A673 (cell line): ENCODE data around the gene CDHR2.

Experiments used
- EZH2 ChIP-seq: fragments of 200-600 bp; sonication (generic); IDR thresholded peaks from 2 replicates; pipeline ENCODE4 v1.6.1; 2017; ENCODE audit warnings: borderline replicate concordance, low read depth, mild to moderate bottlenecking, mixed read lengths, antibody characterized with exemption, low read length; ENCODE audit not compliant: poor library complexity, severe bottlenecking
- TF ChIP-seq, protein P1 (sequence below): fragments of 300-800, 200-600 bp; sonication (generic); conservative IDR thresholded peaks from 2 replicates; pipeline ENCODE4 v1.5.1; 2017; ENCODE audit warnings: low read depth, mild to moderate bottlenecking, antibody characterized with exemption, low read length, moderate library complexity, mixed read lengths

DNA sequence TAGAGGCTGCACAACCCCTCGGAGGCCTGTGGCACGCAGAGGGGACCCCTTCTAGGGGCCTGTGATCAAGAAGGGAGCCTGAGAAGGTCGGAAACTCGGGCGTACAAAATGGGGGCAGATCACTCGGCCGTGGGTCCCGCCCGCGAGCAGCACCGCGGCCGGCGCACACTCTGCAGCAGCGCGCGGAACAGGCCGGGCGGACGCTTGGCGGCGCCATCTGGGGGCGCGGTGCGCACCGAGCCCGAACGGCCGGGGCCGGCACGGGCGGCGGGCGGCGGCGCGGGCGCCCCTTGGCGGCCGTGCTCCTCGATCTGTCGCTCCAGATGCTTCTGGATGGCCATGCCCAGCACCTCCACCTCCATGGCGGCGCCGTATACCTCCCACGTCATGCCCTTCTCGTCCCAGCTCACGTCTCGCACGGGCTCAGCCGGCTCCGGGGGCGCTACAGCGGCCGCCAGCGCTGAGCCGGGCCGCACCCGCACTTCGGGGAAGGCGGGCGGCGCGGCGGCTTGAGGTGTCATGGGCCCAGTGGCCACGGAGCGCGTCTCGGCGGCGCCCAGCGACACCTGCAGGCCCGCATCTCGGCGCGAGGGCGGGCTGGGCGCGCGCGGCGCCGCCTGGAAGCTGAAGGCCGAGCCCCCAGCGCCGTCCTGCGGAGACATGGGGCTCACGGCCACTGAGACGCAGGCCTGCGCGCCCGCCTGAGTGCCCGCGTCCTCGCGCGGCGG, 47.7 kb downstream of the CDHR2 start:
- TF ChIP-seq, protein P1, sequence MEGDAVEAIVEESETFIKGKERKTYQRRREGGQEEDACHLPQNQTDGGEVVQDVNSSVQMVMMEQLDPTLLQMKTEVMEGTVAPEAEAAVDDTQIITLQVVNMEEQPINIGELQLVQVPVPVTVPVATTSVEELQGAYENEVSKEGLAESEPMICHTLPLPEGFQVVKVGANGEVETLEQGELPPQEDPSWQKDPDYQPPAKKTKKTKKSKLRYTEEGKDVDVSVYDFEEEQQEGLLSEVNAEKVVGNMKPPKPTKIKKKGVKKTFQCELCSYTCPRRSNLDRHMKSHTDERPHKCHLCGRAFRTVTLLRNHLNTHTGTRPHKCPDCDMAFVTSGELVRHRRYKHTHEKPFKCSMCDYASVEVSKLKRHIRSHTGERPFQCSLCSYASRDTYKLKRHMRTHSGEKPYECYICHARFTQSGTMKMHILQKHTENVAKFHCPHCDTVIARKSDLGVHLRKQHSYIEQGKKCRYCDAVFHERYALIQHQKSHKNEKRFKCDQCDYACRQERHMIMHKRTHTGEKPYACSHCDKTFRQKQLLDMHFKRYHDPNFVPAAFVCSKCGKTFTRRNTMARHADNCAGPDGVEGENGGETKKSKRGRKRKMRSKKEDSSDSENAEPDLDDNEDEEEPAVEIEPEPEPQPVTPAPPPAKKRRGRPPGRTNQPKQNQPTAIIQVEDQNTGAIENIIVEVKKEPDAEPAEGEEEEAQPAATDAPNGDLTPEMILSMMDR, result no peak
- no peak for TF ChIP-seq EZH2
